Kidney (tissue), 14 donors: ENCODE results near the gene TRIM33. TPM values are rescaled to one million over a fixed set of nuclear protein-coding genes. Genes with fewer than 3 reads are reported as not detected.
"Not testable (repeated sequence)": the region's sequence is repeated elsewhere in the genome, so short reads cannot be mapped to it uniquely, and the experiment has no call there.

Experiments used
- DNase-seq, 5 donors: peaks; one replicate each; pipeline ENCODE4 v3.0.0-alpha.2; 2013 to 2020
- FAIRE-seq: peaks from 2 replicates; lab custom pipeline; 2012; peaks lifted over from hg19 to GRCh38; lab: Jason Lieb, UNC
- H3K27ac ChIP-seq, 2 donors: one replicate each; pipeline ENCODE4 v1.7.0; 2013; ENCODE audit warnings: low read depth in 2 of 2, low read length in 2 of 2, inconsistent platforms in 1 of 2
- H3K27me3 ChIP-seq: one replicate; pipeline ENCODE4 v1.7.1; 2013; ENCODE audit warnings: low read length, inconsistent platforms; ENCODE audit not compliant: control insufficient read depth, insufficient read depth
- H3K36me3 ChIP-seq, 3 donors: one replicate each; pipeline versions ENCODE4 v1.7.0 to v1.7.1; 2013; ENCODE audit warnings: low read length in 3 of 3, control low read depth in 1 of 3, inconsistent platforms in 1 of 3; ENCODE audit not compliant: insufficient read depth in 3 of 3, control insufficient read depth in 2 of 3
- H3K4me1 ChIP-seq, 3 donors: one replicate each; pipeline versions ENCODE4 v1.7.0 to v1.7.1; 2013; ENCODE audit warnings: low read length in 3 of 3, inconsistent platforms in 1 of 3, low read depth in 1 of 3; ENCODE audit not compliant: control insufficient read depth in 2 of 3, insufficient read depth in 2 of 3
- H3K4me3 ChIP-seq, 3 donors: one replicate each; pipeline versions ENCODE4 v1.7.0 to v1.8.1; 2013; ENCODE audit warnings: low read length in 3 of 3, control low read depth in 1 of 3, inconsistent platforms in 1 of 3
- H3K9ac ChIP-seq, 3 donors: one replicate each; pipeline versions ENCODE4 v1.7.0 to v1.7.1; 2013; ENCODE audit warnings: low read length in 3 of 3, control low read depth in 1 of 3, inconsistent platforms in 1 of 3
- H3K9me3 ChIP-seq, 3 donors: one replicate each; pipeline versions ENCODE4 v1.7.0 to v1.7.1; 2013; ENCODE audit warnings: low read length in 3 of 3, control low read depth in 1 of 3, inconsistent platforms in 1 of 3; ENCODE audit not compliant: control insufficient read depth in 2 of 3, insufficient read depth in 1 of 3
- intact Hi-C: fragments of 100-400 bp; cut with DNase I; formaldehyde crosslinking; loops from one replicate; pipeline ENCODE4 v1.11.1; 2022
- polyA plus RNA-seq: library from polyadenylated mRNA; stranded (reverse); fragments of 350-450 nt; fragmentation: Illumina TruSeq; extraction: RNeasy Lipid Tissue Mini Kit (QIAGEN cat#74804); gene quantifications from one replicate; pipeline ENCODE4 v1.2.3, GENCODE V29; 2014; ENCODE audit warnings: low read depth, low replicate concordance; ENCODE audit not compliant: insufficient read depth
- total RNA-seq: library from RNA; stranded (reverse); fragmentation: NEBNext Ultra II Directional; extraction: Animal tissue kit (Norgen Biotek cat#: 25700); gene quantifications from one replicate; pipeline ENCODE4 v1.2.1, GENCODE V29; 2021
- TF ChIP-seq, protein P1 (sequence below): IDR thresholded peaks from 3 replicates; pipeline ENCODE4 v1.5.1; 2012; ENCODE audit warnings: mild to moderate bottlenecking, moderate library complexity, borderline replicate concordance; ENCODE audit not compliant: insufficient read depth; ENCODE audit errors: extremely low read depth
- donor health status: control.
- donor health status: control.
- donor health status: control.
- donor health status: control.
- donor health status: control.
- donor health status: DM: yes; HTN: yes; CAD: no.
- donor health status: Normal renal cell carcinoma (clear cell type).

The TRIM33 gene
- total and polyA plus RNA-seq, 2 donors from 2014 or later: 13.3 to 36.2 TPM

DNA sequence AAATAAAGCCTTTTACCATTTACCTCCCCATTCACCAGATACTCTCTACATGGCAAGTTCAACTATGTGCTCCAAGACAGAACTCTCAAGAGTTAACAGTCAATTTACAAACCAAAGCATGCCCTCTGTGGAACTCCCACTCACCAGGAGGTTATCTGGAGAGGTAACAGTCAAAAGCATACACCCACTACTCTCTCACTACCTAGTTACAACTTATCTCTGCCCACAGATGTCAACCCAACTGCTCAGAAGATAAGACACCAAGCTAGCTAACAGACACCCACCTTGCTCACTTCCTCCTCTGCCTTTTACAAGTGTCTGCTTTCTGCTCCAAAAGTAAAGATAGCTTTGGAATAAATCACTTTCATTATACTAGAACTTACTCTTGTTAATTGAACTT, 131.0 kb downstream of the TRIM33 start:
- Histone ChIP-seq H3K9ac (no peak overlapping the region), H3K36me3 (no peaks in the 10 kb centered on the region), H3K4me3 (no peak overlapping the region), H3K27ac (no peak overlapping the region), H3K4me1 (no peaks in the 10 kb centered on the region), H3K9me3 (peaks cover 0 to 8% (median 0%) of the 10 kb centered on the region in 3 donors), H3K27me3 (no peaks in the 10 kb centered on the region)
- no peak for DNase-seq
- TF ChIP-seq, protein P1, sequence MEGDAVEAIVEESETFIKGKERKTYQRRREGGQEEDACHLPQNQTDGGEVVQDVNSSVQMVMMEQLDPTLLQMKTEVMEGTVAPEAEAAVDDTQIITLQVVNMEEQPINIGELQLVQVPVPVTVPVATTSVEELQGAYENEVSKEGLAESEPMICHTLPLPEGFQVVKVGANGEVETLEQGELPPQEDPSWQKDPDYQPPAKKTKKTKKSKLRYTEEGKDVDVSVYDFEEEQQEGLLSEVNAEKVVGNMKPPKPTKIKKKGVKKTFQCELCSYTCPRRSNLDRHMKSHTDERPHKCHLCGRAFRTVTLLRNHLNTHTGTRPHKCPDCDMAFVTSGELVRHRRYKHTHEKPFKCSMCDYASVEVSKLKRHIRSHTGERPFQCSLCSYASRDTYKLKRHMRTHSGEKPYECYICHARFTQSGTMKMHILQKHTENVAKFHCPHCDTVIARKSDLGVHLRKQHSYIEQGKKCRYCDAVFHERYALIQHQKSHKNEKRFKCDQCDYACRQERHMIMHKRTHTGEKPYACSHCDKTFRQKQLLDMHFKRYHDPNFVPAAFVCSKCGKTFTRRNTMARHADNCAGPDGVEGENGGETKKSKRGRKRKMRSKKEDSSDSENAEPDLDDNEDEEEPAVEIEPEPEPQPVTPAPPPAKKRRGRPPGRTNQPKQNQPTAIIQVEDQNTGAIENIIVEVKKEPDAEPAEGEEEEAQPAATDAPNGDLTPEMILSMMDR: no peak
- intact Hi-C loops: no loop called here
- FAIRE-seq: no peak

DNA sequence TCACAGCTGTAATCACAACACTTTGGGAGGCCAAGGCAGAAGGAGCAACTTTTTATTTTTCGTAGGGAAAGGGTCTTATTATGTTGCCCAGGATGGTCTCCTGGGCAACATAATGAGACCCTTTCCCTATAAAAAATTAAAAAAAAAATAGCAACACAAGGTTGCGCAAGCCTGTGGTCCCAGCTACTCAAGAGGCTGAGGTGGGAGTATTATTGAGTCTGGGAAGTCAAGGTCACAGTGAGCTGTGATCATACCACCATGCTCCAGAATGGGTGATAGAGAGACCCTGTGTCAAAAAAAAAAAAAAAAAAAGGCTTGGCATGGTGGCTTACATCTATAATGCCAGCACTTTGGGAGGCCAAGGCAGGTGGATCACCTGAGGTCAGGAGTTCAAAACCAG, 131.6 kb downstream of the TRIM33 start:
- H3K4me1 ChIP-seq: no peaks in the 10 kb centered on the region
- no peak for FAIRE-seq
- H3K27me3 ChIP-seq: no peaks in the 10 kb centered on the region

DNA sequence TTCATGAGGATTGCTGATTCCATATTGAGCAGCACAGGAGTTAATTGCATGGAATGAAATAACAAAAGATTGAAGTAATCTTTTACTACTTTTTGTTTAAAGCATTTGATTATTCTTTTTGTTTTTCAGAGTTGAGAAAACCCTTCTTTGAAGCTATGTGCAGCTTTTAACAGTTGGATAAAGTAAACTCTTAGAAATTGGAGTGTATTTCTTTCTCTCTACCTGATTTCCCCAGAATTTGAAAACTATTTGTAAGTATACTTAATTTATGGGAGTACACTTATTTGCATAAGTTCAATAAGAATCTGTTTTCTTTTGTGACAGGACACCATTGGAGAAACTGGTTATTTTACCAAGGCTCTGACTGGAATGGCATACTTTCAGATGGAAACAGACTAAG, 133.6 kb downstream of the TRIM33 start:
- DNase-seq (no peak), FAIRE-seq (no peak)
- no peak overlapping the region for H3K9ac ChIP-seq
- H3K36me3 ChIP-seq: no peaks in the 10 kb centered on the region
- intact Hi-C loops: no loop called here
- H3K4me3 ChIP-seq: no peak overlapping the region
- no peaks in the 10 kb centered on the region for H3K27me3 ChIP-seq
- no peak overlapping the region for H3K27ac ChIP-seq
- TF ChIP-seq, protein P1: no peak
- H3K4me1 ChIP-seq: no peaks in the 10 kb centered on the region
- H3K9me3 ChIP-seq: peaks cover 0 to 9% (median 2%) of the 10 kb centered on the region in 3 donors

More for the DNA sequence above, 131.6 kb downstream of the TRIM33 start:
- TF ChIP-seq, protein P1: no peak
- Histone ChIP-seq H3K4me3 (no peak overlapping the region), H3K27ac (no peak overlapping the region), H3K9ac (no peak overlapping the region), H3K36me3 (no peaks in the 10 kb centered on the region), H3K9me3 (peaks cover 0 to 4% (median 0%) of the 10 kb centered on the region in 3 donors)
- DNase-seq: no peak
- intact Hi-C loops: no loop called here

DNA sequence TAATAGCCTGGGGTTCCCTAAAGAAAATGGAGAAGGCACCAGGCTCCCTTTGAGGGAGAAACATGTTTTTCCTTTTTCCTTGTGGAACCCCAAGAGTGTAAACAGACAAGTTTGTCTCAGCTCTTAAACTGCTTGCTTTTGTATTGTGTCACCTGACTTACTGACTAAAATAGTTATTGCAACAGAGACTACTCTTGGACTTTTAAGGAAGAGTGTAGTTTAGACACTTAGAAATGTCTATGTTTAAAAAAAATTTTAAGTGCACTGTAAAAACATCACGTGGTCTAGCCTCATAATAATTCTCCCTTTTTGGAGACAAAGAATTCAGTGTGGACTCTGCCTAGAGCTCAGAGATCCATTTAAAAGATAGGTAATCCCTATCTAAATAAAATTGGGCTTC, 141.1 kb downstream of the TRIM33 start:
- FAIRE-seq (no peak), DNase-seq (peak in 1 of 5 donors; percentile 9)
- intact Hi-C loops: no loop called here
- TF ChIP-seq, protein P1: no peak
- no peak overlapping the region for H3K9ac ChIP-seq
- H3K4me3 ChIP-seq: no peak overlapping the region
- no peaks in the 10 kb centered on the region for H3K36me3 ChIP-seq
- no peaks in the 10 kb centered on the region for H3K27me3 ChIP-seq
- H3K9me3 ChIP-seq: peaks cover 0 to 9% (median 2%) of the 10 kb centered on the region in 3 donors
- H3K27ac ChIP-seq: no peak overlapping the region
- no peaks in the 10 kb centered on the region for H3K4me1 ChIP-seq

- H3K4me3 ChIP-seq, H3K9me3 ChIP-seq, H3K9ac ChIP-seq, H3K36me3 ChIP-seq, intact Hi-C loops, H3K27ac ChIP-seq, FAIRE-seq, DNase-seq, H3K4me1 ChIP-seq, H3K27me3 ChIP-seq: not testable (repeated sequence)
These were observed 141.6 kb downstream of the TRIM33 start for GRCh38 chr1:114369266-114369919.
